Activated naive CD4-positive, alpha-beta T cell treated with anti-CD3 and anti-CD28 coated beads, Interleukin-2, amount 50 U/mL, for 72 hours (primary cell): Measurements from ENCODE around the gene UBTD1. TPM values are rescaled to one million over a fixed set of nuclear protein-coding genes. Genes with fewer than 3 reads are reported as not detected.
A peak's percentile ranks its signal among the peaks of the same experiment; 100 is the strongest.
"Not testable (repeated sequence)": the region's sequence is repeated elsewhere in the genome, so short reads cannot be mapped to it uniquely, and the experiment has no call there.

Source experiments
- ATAC-seq, 2 donors: fragments of 150-1000 bp; cut with Tn5 transposase; 2 replicates each; pipeline ENCODE4 v1.10.0; 2021; ENCODE audit warnings: mild to moderate bottlenecking in 2 of 2, moderate library complexity in 2 of 2
- DNase-seq, 2 donors: peaks; one replicate each; pipeline ENCODE4 v3.0.0; 2021 to 2022; ENCODE audit warnings: low spot score in 2 of 2
- H3K27ac Mint-ChIP-seq, 2 donors: one replicate each; pipeline ENCODE4 v1.8.0; 2022; ENCODE audit warnings: mild to moderate bottlenecking in 2 of 2, mixed read lengths in 2 of 2
- H3K36me3 Mint-ChIP-seq, 2 donors: one replicate each; pipeline ENCODE4 v1.8.0; 2022; ENCODE audit warnings: mixed read lengths in 2 of 2
- H3K9me3 Mint-ChIP-seq, 2 donors: one replicate each; pipeline ENCODE4 v1.8.0; 2022; ENCODE audit warnings: mixed read lengths in 2 of 2
- total RNA-seq, 2 donors: library from RNA; stranded (reverse); gene quantifications; one replicate each; pipeline ENCODE4 v1.2.3, GENCODE V29; 2022

UBTD1 gene
- total RNA-seq, 2 donors from 2014 or later: 1.9 to 3.5 TPM

GRCh38 chr10:97540669-97541500 is 42.2 kb downstream of the UBTD1 start:
- H3K36me3 Mint-ChIP-seq: no peaks in the 10 kb centered on the region
- no peak overlapping the region for H3K27ac Mint-ChIP-seq
- no peaks in the 10 kb centered on the region for H3K9me3 Mint-ChIP-seq
- no peak for DNase-seq
- no peak for ATAC-seq

DNA sequence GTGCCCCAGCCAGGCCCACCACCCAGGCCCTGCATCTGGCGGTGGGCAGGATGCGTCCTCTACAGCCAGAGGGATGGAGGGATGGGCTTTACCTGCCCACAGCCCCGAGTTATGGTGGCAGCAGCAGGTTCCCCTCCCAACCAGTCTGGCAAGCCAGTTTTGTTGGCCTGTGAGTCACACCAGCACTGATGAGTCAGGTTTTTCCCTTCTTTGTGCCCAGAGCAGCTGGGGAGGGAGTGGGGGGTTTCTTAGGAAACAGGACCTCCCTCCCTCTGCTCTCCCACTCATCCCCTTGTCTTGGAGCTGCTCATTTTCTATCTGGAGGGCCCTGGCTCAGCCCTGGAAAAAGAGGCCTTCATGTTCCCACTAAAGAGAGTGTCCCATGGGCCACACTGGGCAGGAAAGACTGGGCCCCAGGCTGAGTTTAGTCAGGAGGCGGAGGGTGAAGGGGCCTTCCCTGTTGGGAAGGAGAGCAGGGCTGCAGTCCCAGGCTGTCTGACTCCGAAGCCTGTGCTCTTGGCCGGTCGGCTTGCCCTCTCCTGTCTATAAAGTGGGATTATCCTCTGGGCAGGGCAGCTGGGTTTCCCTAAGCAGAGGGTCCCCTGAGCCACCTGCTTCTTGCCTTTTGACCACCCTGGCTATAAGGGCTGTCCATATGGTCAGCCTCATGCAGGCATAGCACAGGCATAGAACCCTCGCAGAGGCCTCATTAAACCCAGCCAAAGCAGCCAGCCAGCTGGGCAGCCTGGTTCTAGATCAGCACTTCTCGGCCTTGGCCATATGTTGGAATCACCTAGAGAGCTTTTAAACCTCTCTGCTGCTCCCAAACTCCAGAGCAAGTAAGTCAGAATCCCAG is 43.7 kb downstream of the UBTD1 start:
- no peaks in the 10 kb centered on the region for H3K9me3 Mint-ChIP-seq
- ATAC-seq (peak; percentile 61 to 69), DNase-seq (peak; percentile 45 to 68)
- no peaks in the 10 kb centered on the region for H3K36me3 Mint-ChIP-seq
- H3K27ac Mint-ChIP-seq: peak overlapping the region; percentile 78 to 81

GRCh38 chr10:97543025-97543546 is 44.4 kb downstream of the UBTD1 start:
- no peaks in the 10 kb centered on the region for H3K9me3 Mint-ChIP-seq
- DNase-seq (peak; percentile 75 to 86), ATAC-seq (peak; percentile 95 to 98)
- H3K27ac Mint-ChIP-seq: peak overlapping the region; percentile 78 to 81
- no peaks in the 10 kb centered on the region for H3K36me3 Mint-ChIP-seq

DNA sequence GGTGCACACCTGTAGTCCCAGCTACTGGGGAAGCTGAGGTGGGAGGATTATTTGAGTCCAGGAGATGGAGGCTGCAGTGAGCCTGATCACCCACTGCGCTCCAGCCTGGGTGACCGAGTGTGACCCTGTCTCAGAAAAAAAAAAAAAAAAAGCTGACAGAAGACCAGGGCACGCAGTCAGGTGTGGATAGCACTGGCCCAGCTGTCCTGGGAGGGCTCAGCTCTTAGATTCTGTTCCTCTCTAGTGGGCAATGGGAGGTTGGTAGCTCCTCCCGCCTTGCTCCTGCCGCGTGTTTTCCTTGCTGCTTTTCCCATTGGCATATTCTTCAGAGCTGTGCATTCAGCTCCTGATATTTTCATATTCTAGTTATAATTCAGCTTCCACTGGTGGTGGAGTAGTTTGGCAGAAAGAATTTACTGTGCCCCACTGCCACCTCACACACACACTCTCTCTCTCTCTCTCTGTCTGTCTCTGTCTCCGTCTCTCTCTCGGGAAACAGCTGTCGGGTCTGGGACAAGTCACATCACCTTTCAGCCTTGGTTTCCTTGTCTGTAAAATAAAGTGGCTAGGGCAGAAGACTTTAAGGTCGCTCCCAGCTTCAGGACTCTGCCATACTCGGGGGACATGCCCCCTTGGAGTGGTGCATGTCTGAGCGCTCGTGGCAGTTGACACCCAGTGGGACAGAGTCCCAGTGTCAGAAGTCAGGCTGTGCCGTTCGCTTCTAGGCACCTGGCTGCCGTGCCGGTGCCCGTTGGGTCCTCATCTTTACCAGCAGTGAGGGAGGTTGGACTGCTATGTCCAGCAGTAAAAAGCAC is 47.9 kb downstream of the UBTD1 start:
- Mint-ChIP-seq H3K9me3 (no peaks in the 10 kb centered on the region), H3K36me3 (no peaks in the 10 kb centered on the region), H3K27ac (no peak overlapping the region)
- no peak for ATAC-seq
- no peak for DNase-seq

- Mint-ChIP-seq H3K27ac (no peak overlapping the region), H3K36me3 (no peaks in the 10 kb centered on the region), H3K9me3 (no peaks in the 10 kb centered on the region)
- DNase-seq (no peak), ATAC-seq (no peak)
These were observed 48.5 kb downstream of the UBTD1 start for GRCh38 chr10:97547271-97547600.

- ATAC-seq: no peak
- no peaks in the 10 kb centered on the region for H3K9me3 Mint-ChIP-seq
- H3K27ac Mint-ChIP-seq: no peak overlapping the region
- no peaks in the 10 kb centered on the region for H3K36me3 Mint-ChIP-seq
- no peak for DNase-seq
These were observed 49.2 kb downstream of the UBTD1 start for GRCh38 chr10:97547962-97548361.

DNA sequence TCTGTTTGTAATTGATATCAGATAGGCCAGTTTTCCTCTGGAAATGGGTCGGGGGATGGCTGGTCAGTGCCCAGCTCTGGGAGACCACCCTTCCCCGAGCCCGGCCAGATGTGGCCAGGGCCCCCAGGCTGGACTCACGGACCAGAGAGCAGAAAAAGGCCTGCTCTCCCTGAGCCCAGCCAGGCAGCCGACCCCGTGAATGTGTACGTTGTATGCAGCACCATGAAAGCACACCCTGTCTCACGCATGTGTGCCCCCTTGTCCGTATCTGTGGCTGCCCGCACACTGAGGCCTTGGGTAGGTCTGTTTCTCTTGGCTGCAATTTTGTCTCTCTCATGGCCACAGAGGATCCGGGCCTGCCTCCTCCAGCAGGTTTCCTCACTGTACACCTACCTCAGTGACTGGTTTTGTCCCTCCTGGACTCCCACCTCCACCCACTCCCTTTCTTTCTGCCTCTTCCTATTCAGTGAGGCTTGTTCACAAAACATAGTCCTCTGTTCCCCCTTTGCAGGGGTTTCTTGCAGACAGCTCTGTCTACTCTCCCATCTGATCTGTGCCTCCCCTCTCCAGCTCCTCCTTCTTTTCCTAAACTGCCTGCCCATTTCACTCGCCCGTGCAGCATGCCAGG is 50.2 kb downstream of the UBTD1 start:
- no peaks in the 10 kb centered on the region for H3K9me3 Mint-ChIP-seq
- no peak for ATAC-seq
- DNase-seq: no peak
- H3K27ac Mint-ChIP-seq: peak overlapping the region; percentile 28 to 72
- no peaks in the 10 kb centered on the region for H3K36me3 Mint-ChIP-seq

DNA sequence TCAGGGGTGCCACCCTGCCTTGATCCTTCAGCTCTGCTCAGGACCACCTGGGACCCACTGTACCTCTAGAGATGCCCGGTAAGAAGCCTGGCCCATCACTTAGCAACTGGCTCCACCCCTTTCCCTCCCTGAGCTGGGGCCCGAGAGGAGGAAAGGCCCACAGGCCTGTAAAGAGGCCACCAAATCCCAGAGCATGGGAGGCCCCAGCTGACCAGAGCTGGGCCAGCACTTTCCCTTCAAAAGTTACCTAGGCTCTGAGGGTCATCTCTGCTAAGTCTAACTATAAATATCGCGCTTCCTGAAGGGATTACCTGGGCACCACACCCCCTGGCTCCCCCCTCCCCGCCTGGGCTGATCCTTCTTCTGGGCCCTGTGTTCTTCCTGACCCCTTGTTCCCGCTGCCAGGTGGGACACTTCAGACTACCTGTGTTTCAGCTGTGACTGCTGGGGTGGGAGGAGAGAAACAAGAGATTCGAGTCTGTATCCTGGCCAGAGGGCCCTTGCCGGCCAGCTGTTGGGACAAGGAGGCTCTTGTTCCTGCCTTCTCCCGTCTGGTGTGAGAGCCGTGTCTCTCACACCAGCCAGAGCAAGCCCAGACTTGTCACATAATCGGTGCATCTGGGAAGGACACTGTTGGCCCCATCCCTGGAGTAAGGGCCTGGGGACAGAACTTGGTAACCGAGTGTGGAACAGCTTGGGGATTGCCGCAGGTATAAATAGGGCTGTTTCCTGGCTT is 51.0 kb downstream of the UBTD1 start:
- DNase-seq: no peak
- no peak for ATAC-seq
- peak overlapping the region in 1 of 2 donors; percentile 28 for H3K27ac Mint-ChIP-seq
- H3K9me3 Mint-ChIP-seq: no peaks in the 10 kb centered on the region
- no peaks in the 10 kb centered on the region for H3K36me3 Mint-ChIP-seq

GRCh38 chr10:97550336-97551149 is 51.8 kb downstream of the UBTD1 start:
- no peak for ATAC-seq
- no peak for DNase-seq
- Mint-ChIP-seq H3K36me3 (peaks cover 0 to 5% of the 10 kb centered on the region in 2 donors), H3K9me3 (no peaks in the 10 kb centered on the region), H3K27ac (peak overlapping the region; percentile 28 to 58)

- ATAC-seq (no peak), DNase-seq (no peak)
- Mint-ChIP-seq H3K36me3 (peaks cover 0 to 5% of the 10 kb centered on the region in 2 donors), H3K9me3 (no peaks in the 10 kb centered on the region), H3K27ac (peak overlapping the region in 1 of 2 donors; percentile 28)
These were observed 52.5 kb downstream of the UBTD1 start for GRCh38 chr10:97551271-97551670.

DNA sequence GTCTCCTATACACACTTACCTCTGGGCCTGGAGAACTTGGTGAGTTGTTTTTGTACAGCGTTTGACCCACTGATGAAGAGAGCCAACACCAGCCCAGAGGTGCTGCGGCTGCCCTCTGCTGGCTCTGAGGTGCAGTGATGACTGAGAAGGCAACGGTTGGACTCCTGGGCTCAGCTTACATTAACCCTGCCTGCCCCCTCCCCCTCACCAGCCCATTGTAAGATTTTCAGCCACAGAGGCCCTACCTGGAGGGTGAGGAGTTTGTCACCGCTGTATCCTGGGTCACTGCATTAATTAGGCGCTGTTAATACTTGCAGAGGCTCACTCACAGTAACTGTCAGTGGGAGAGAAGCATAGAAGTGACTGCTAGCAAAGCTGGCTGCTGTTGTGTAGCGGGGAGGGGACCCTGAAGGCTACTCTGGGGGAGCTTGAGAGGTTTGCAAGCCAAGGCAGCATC is 54.9 kb downstream of the UBTD1 start:
- Mint-ChIP-seq H3K9me3 (no peaks in the 10 kb centered on the region), H3K27ac (no peak overlapping the region), H3K36me3 (peaks cover 0 to 5% of the 10 kb centered on the region in 2 donors)
- DNase-seq: peak in 1 of 2 donors; percentile 58
- ATAC-seq: peak; percentile 74 to 96

GRCh38 chr10:97554336-97554735 is 55.6 kb downstream of the UBTD1 start:
- H3K27ac Mint-ChIP-seq, ATAC-seq, H3K36me3 Mint-ChIP-seq, DNase-seq, H3K9me3 Mint-ChIP-seq: not testable (repeated sequence)

GRCh38 chr10:97555541-97555940 is 56.8 kb downstream of the UBTD1 start:
- not testable (repeated sequence) for DNase-seq, ATAC-seq, H3K27ac Mint-ChIP-seq, H3K9me3 Mint-ChIP-seq, H3K36me3 Mint-ChIP-seq

GRCh38 chr10:97560731-97561381 is 62.1 kb downstream of the UBTD1 start:
- H3K36me3 Mint-ChIP-seq, H3K9me3 Mint-ChIP-seq, ATAC-seq, DNase-seq: not testable (repeated sequence)
- H3K27ac Mint-ChIP-seq: peak overlapping the region; percentile 19 to 36
